ENCODE data around the gene SDK2.

The SDK2 gene

GRCh38 chr17:73489991-73490390, 154.3 kb downstream of the SDK2 start:
- no peak for DNase-seq (ENCODE audit: low read depth)
- no peak overlapping the region for H3K4me3 ChIP-seq (ENCODE audit: low read length)
- TF ChIP-seq CTCF (conservative IDR thresholded peaks at IDR 0.05; ENCODE audit: low read length), result no peak

GRCh38 chr17:73489333-73489732, 154.9 kb downstream of the SDK2 start:
- TF ChIP-seq CTCF (conservative IDR thresholded peaks at IDR 0.05; ENCODE audit: low read length), result no peak
- no peak for DNase-seq (ENCODE audit: low read depth)

GRCh38 chr17:73485130-73485529, 159.1 kb downstream of the SDK2 start:
- no peak for TF ChIP-seq CTCF (conservative IDR thresholded peaks at IDR 0.05; ENCODE audit: low read length)
- no peak overlapping the region for H3K4me3 ChIP-seq (ENCODE audit: low read length)
- DNase-seq (ENCODE audit: low read depth), result no peak

More at GRCh38 chr17:73489333-73489732, 154.9 kb downstream of the SDK2 start:
- no peak overlapping the region for H3K4me3 ChIP-seq (ENCODE audit: low read length)

- no peak for TF ChIP-seq CTCF (conservative IDR thresholded peaks at IDR 0.05; ENCODE audit: low read length)
- no peak for DNase-seq (ENCODE audit: low read depth)
- H3K4me3 ChIP-seq (ENCODE audit: low read length), result no peak overlapping the region
These were observed 161.4 kb downstream of the SDK2 start for GRCh38 chr17:73482894-73483293.

GRCh38 chr17:73482251-73482716, 162.0 kb downstream of the SDK2 start:
- no peak overlapping the region for H3K4me3 ChIP-seq (ENCODE audit: low read length)
- no peak for TF ChIP-seq CTCF (conservative IDR thresholded peaks at IDR 0.05; ENCODE audit: low read length)
- no peak for DNase-seq (ENCODE audit: low read depth)

- no peak overlapping the region for H3K4me3 ChIP-seq (ENCODE audit: low read length)
- no peak for DNase-seq (ENCODE audit: low read depth)
- no peak for TF ChIP-seq CTCF (conservative IDR thresholded peaks at IDR 0.05; ENCODE audit: low read length)
These were observed 162.6 kb downstream of the SDK2 start for GRCh38 chr17:73481676-73482075.

GRCh38 chr17:73480740-73481139, 163.5 kb downstream of the SDK2 start:
- no peak for TF ChIP-seq CTCF (conservative IDR thresholded peaks at IDR 0.05; ENCODE audit: low read length)
- no peak overlapping the region for H3K4me3 ChIP-seq (ENCODE audit: low read length)
- DNase-seq (ENCODE audit: low read depth), result no peak
